ENCODE results near the gene OMP.

GRCh38 chr11:77090373-77091111 lies 12.1 kb upstream of the OMP start:
- TF ChIP-seq CTCF (IDR thresholded peaks at IDR 0.05) (no peak), POLR2A (IDR thresholded peaks at IDR 0.05) (no peak)

Measured in esophagus squamous epithelium (tissue), 4 donors.